Vagina (tissue), 2 donors: Measurements from ENCODE around the gene LDLRAD4.

Experiments used
- CTCF ChIP-seq, 3 experiments: fragments of 450-650 bp in 2 of 3; fragments of 200-600 bp in 1 of 3; sonication (generic) in 1 of 3; IDR thresholded peaks; one replicate each; pipeline ENCODE4 v1.5.1; 2017 to 2019; ENCODE audit warnings: antibody characterized with exemption in 3 of 3, mild to moderate bottlenecking in 2 of 3, moderate library complexity in 2 of 3
- POLR2A ChIP-seq, 2 donors: fragments of 450-650 bp; IDR thresholded peaks; one replicate each; pipeline ENCODE4 v1.6.1; 2017; ENCODE audit warnings: antibody characterized with exemption in 2 of 2, mild to moderate bottlenecking in 2 of 2, moderate library complexity in 2 of 2
- POLR2AphosphoS5 ChIP-seq, 2 donors: sonication (generic); formaldehyde crosslinking; IDR thresholded peaks; one replicate each; pipeline ENCODE4 v1.9.0; 2017; ENCODE audit warnings: antibody characterized with exemption in 2 of 2, mild to moderate bottlenecking in 2 of 2, low read depth in 1 of 2; ENCODE audit not compliant: insufficient read depth in 1 of 2

DNA sequence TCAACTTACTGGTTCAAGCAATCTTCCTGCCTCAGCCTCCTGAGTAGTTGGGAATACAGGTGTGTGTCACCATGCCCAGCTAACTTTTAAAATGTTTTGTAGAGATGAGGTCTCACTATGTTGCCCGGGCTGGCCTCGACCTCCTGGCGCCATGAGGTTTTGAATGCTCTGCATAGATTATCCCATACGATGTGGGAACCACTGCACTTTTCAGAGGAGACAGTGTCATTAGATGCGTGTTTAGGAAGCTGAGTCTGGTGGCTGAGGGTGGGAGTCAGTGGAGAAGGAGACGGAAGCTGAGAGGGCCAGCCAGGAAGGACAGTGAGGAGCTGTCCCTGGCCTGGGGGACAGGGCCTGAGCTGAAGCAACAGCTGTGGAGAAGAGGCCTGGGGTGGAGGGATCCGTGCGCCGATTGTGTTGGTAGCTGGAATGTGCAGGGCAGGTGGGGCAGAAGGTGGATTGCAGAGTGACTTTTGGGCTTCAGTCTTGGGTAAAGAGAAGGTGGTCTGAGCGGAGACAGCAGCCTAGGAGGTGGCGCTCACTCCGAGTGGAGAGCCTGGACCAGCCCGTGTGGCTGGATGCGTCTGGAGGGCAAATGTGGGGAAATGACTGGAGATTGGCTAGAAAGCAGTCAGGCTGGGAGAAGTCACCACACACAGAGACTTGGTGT, 68.0 kb downstream of the LDLRAD4 start:
- TF ChIP-seq CTCF (IDR thresholded peaks at IDR 0.05) (no peak), POLR2AphosphoS5 (IDR thresholded peaks at IDR 0.05; ENCODE audit: insufficient read depth in 1 of 2, low read depth in 1 of 2) (no peak), POLR2A (IDR thresholded peaks at IDR 0.05) (no peak)
